A673 (cell line): ENCODE data around the gene SARS1.

Experiments
- CTCF ChIP-seq: fragments of 300-800, 200-600 bp; sonication (generic); conservative IDR thresholded peaks from 2 replicates; pipeline ENCODE4 v1.5.1; 2017; ENCODE audit warnings: low read depth, mild to moderate bottlenecking, antibody characterized with exemption, low read length, moderate library complexity, mixed read lengths
- EZH2 ChIP-seq: fragments of 200-600 bp; sonication (generic); IDR thresholded peaks from 2 replicates; pipeline ENCODE4 v1.6.1; 2017; ENCODE audit warnings: borderline replicate concordance, low read depth, mild to moderate bottlenecking, mixed read lengths, antibody characterized with exemption, low read length; ENCODE audit not compliant: poor library complexity, severe bottlenecking

GRCh38 chr1:109247401-109248365, 34.0 kb downstream of the SARS1 start:
- TF ChIP-seq CTCF (no peak), EZH2 (no peak)
